ENCODE data around the gene LARP6. TPM values are rescaled to one million over a fixed set of nuclear protein-coding genes. Genes with fewer than 3 reads are reported as not detected.
"Not testable (repeated sequence)": the region's sequence is repeated elsewhere in the genome, so short reads cannot be mapped to it uniquely, and the experiment has no call there.

LARP6 gene
- total and polyA plus RNA-seq, 2 of the 13 experiments (the other 11 are each of a cell fraction or from before 2014, with no cell fraction given), result 2.9 to 8.2 TPM

DNA sequence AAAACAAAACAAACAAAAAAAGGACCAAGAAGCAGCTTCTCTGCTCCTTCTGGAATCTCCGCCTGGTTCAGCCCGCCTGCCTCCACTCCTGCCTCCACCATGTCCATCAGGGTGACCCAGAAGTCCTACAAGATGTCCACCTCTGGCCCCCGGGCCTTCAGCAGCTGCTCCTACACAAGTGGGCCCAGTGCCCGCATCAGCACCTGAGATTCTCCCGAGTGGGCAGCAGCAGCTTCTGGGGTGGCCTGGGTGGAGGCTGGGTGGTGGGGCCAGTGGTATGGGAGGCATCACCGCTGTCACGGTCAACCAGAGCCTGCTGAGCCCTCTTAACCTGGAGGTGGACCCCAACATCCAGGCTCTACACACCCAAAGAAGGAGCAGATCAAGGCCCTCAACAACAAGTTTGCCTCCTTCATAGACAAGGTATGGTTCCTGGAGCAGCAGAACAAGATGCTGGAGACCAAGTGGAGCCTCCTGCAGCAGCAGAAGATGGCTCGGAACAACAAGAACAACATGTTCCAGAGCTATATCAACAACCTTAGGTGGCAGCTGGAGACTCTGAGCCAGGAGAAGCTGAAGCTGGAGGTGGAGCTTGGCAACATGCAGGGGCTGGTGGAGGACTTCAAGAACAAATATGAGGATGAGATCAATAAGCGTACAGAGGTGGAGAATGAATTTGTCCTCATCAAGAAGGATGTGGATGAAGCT, 4.8 kb upstream of the LARP6 start:
- BruUV-seq (replicated peaks); H3K27me3 ChIP-seq (ENCODE audit: control insufficient read depth in 1 of 2, insufficient read depth in 2 of 2, low read length in 2 of 2); H3K27ac ChIP-seq (ENCODE audit: extremely low read length, insufficient read depth, low read length); H3K79me2 ChIP-seq (ENCODE audit: insufficient read depth, low read length); H3K9me3 ChIP-seq (ENCODE audit: low read length); DNase-seq (ENCODE audit: low spot score); ATAC-seq; H3K36me3 ChIP-seq (replicated peaks in 1 of 2; ENCODE audit: control insufficient read depth in 1 of 2, insufficient read depth in 2 of 2, low read length in 2 of 2); H4K20me1 ChIP-seq (ENCODE audit: insufficient read depth, low read length); CTCF ChIA-PET (ENCODE audit: low intra/inter-chr PET ratio, low total read pairs); FAIRE-seq; H3K9ac ChIP-seq (ENCODE audit: insufficient read depth, low read depth, low read length); in situ Hi-C loops (cut with HindIII; ENCODE audit: extremely low pct_ligation_motif_present, low pct_unique_long_range_greater_than_20kb); intact Hi-C loops (cut with micrococcal nuclease; ENCODE audit: unreplicated experiment): not testable (repeated sequence)
- POLR2A ChIA-PET, result interaction anchor here (1.3 to 2.1 kb wide), 3 partner anchors 11 to 25 kb away, joined by 3 to 11 read pairs (median 4); no protein-coding TSS in a partner anchor
- Histone ChIP-seq H3K4me3 (replicated peaks in 1 of 3; ENCODE audit: insufficient read depth in 1 of 3, low read depth in 2 of 3, low read length in 3 of 3) (peak overlapping the region in 2 of 3 experiments; percentile 26 to 50; a peak in 3 of 6 replicates), H3K4me1 (ENCODE audit: insufficient read depth, low read length) (peaks cover 29% of the 10 kb centered on the region), H2AFZ (ENCODE audit: low read length) (peak overlapping the region; percentile 61), H3K4me2 (ENCODE audit: low read depth, low read length) (peak overlapping the region; percentile 71)
- 0 out of 2 replicates have a peak, but pooled peaks have one; percentile 17 for TF ChIP-seq ZNF891 (CRISPR knock-in tag; IDR thresholded peaks at IDR 0.05)
- WGBS (ENCODE audit: low lambda C conversion rate), result 75% methylated on average over 5 of the region's 9 CpGs

DNA sequence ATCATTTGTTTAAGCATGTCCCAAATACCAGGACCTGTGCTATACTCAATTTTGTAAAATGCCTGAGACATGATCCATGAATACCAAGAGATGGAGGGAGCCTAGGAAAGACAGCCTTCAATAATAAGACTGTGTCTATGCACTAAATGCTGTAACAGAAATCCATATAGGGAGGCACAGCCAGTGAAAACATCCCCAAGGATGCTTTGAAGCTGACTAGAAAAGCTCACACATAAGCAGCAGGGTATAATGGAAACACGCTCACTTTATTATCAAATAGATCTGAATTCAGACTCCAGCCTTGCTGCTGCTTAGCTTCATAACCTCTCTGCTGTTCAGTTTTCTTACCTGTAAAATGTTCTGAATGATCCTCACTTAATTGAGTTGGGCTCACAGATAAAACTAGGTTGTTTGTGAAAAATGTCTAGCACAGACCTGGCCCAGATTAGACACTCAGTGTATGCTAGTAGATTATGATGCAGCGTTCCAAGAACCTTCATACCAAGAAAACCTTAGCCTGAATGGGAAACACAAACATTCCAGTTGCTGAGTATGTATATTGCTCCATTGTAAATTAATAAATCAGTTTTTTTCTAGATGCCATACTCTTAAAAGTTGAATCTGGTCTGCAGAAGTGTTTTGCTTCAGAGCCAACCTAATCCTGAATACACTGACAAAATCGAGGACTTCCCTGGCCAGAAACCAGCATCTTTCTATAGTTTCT, 3.8 kb upstream of the LARP6 start:
- DNase-seq (ENCODE audit: low spot score) (no peak), ATAC-seq (no peak), FAIRE-seq (no peak)
- POLR2A ChIA-PET, result interaction anchor here (0.8 to 6.3 kb wide), 5 partner anchors 12 to 34 kb away, joined by 3 to 69 read pairs (median 5); no protein-coding TSS in a partner anchor
- no peak overlapping the region for H3K4me3 ChIP-seq (replicated peaks in 1 of 3; ENCODE audit: insufficient read depth in 1 of 3, low read depth in 2 of 3, low read length in 3 of 3)
- no peak overlapping the region for H3K4me2 ChIP-seq (ENCODE audit: low read depth, low read length)
- H3K27me3 ChIP-seq (ENCODE audit: control insufficient read depth in 1 of 2, insufficient read depth in 2 of 2, low read length in 2 of 2), result peaks cover 0 to 14% of the 10 kb centered on the region in 2 experiments; a peak in 4 of 5 replicates
- H3K79me2 ChIP-seq (ENCODE audit: insufficient read depth, low read length), result no peaks in the 10 kb centered on the region
- TF ChIP-seq FOXK2 (IDR thresholded peaks at IDR 0.05), result no peak
- TF ChIP-seq, protein P1, sequence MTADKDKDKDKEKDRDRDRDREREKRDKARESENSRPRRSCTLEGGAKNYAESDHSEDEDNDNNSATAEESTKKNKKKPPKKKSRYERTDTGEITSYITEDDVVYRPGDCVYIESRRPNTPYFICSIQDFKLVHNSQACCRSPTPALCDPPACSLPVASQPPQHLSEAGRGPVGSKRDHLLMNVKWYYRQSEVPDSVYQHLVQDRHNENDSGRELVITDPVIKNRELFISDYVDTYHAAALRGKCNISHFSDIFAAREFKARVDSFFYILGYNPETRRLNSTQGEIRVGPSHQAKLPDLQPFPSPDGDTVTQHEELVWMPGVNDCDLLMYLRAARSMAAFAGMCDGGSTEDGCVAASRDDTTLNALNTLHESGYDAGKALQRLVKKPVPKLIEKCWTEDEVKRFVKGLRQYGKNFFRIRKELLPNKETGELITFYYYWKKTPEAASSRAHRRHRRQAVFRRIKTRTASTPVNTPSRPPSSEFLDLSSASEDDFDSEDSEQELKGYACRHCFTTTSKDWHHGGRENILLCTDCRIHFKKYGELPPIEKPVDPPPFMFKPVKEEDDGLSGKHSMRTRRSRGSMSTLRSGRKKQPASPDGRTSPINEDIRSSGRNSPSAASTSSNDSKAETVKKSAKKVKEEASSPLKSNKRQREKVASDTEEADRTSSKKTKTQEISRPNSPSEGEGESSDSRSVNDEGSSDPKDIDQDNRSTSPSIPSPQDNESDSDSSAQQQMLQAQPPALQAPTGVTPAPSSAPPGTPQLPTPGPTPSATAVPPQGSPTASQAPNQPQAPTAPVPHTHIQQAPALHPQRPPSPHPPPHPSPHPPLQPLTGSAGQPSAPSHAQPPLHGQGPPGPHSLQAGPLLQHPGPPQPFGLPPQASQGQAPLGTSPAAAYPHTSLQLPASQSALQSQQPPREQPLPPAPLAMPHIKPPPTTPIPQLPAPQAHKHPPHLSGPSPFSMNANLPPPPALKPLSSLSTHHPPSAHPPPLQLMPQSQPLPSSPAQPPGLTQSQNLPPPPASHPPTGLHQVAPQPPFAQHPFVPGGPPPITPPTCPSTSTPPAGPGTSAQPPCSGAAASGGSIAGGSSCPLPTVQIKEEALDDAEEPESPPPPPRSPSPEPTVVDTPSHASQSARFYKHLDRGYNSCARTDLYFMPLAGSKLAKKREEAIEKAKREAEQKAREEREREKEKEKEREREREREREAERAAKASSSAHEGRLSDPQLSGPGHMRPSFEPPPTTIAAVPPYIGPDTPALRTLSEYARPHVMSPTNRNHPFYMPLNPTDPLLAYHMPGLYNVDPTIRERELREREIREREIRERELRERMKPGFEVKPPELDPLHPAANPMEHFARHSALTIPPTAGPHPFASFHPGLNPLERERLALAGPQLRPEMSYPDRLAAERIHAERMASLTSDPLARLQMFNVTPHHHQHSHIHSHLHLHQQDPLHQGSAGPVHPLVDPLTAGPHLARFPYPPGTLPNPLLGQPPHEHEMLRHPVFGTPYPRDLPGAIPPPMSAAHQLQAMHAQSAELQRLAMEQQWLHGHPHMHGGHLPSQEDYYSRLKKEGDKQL (CRISPR knock-in tag; IDR thresholded peaks at IDR 0.05; ENCODE audit: low read depth), result no peak
- no peak overlapping the region for H2AFZ ChIP-seq (ENCODE audit: low read length)
- WGBS (ENCODE audit: low lambda C conversion rate), result 54% methylated on average over 3 of the region's 3 CpGs
- no peaks in the 10 kb centered on the region for H3K36me3 ChIP-seq (replicated peaks in 1 of 2; ENCODE audit: control insufficient read depth in 1 of 2, insufficient read depth in 2 of 2, low read length in 2 of 2)
- H3K9me3 ChIP-seq (ENCODE audit: low read length), result no peaks in the 10 kb centered on the region
- H3K4me1 ChIP-seq (ENCODE audit: insufficient read depth, low read length), result peaks cover 27% of the 10 kb centered on the region
- CTCF ChIA-PET (ENCODE audit: low intra/inter-chr PET ratio, low total read pairs), result no interaction called here
- no peak overlapping the region for H3K27ac ChIP-seq (ENCODE audit: extremely low read length, insufficient read depth, low read length)
- no TSS peak for BruUV-seq (replicated peaks)
- H3K9ac ChIP-seq (ENCODE audit: insufficient read depth, low read depth, low read length), result no peak overlapping the region
- in situ Hi-C loops (cut with HindIII; ENCODE audit: extremely low pct_ligation_motif_present, low pct_unique_long_range_greater_than_20kb) (no loop called here), intact Hi-C loops (cut with micrococcal nuclease; ENCODE audit: unreplicated experiment) (no loop called here)
- no peaks in the 10 kb centered on the region for H4K20me1 ChIP-seq (ENCODE audit: insufficient read depth, low read length)
